ENCODE results near the gene ACTN4. TPM values are rescaled to one million over a fixed set of nuclear protein-coding genes. Genes with fewer than 3 reads are reported as not detected.

The ACTN4 gene
- total RNA-seq, 1 experiment from 2014 or later, result 1,462 TPM

GRCh38 chr19:38741670-38742069 is 94.2 kb downstream of the ACTN4 start:
- no peaks in the 10 kb centered on the region for H3K27me3 Mint-ChIP-seq (ENCODE audit: unreplicated experiment)

GRCh38 chr19:38742296-38742695 is 94.8 kb downstream of the ACTN4 start:
- Mint-ChIP-seq H3K4me1 (ENCODE audit: low read depth, unreplicated experiment) (peaks cover 15% of the 10 kb centered on the region), H3K27me3 (ENCODE audit: unreplicated experiment) (no peaks in the 10 kb centered on the region), H3K4me3 (ENCODE audit: low read depth, unreplicated experiment) (no peak overlapping the region), H3K9me3 (ENCODE audit: low read depth, unreplicated experiment) (no peaks in the 10 kb centered on the region), H3K36me3 (ENCODE audit: insufficient read depth, unreplicated experiment) (peaks cover 47% of the 10 kb centered on the region), H3K27ac (ENCODE audit: unreplicated experiment) (no peak overlapping the region)
- intact Hi-C loops (cut with micrococcal nuclease; ENCODE audit: unreplicated experiment), result no loop called here
- DNase-seq, result no peak
- no TSS peak for BruUV-seq (replicated peaks)
- no peak for TF ChIP-seq CTCF (IDR thresholded peaks at IDR 0.05; ENCODE audit: unreplicated experiment)
- CTCF ChIA-PET, result interaction anchor here (0.6 kb wide), 2 partner anchors 104 to 758 kb away, joined by 3 read pairs; no protein-coding TSS in a partner anchor

More at GRCh38 chr19:38741670-38742069, 94.2 kb downstream of the ACTN4 start:
- DNase-seq, result no peak
- Mint-ChIP-seq H3K4me3 (ENCODE audit: low read depth, unreplicated experiment) (no peak overlapping the region), H3K9me3 (ENCODE audit: low read depth, unreplicated experiment) (no peaks in the 10 kb centered on the region), H3K36me3 (ENCODE audit: insufficient read depth, unreplicated experiment) (peaks cover 51% of the 10 kb centered on the region), H3K27ac (ENCODE audit: unreplicated experiment) (peak overlapping the region; percentile 11), H3K4me1 (ENCODE audit: low read depth, unreplicated experiment) (peaks cover 15% of the 10 kb centered on the region)
- no TSS peak for BruUV-seq (replicated peaks)
- CTCF ChIA-PET, result interaction anchor here (0.6 kb wide), 1 partner anchor 758 kb away, joined by 3 read pairs; no protein-coding TSS in a partner anchor
- no peak for TF ChIP-seq CTCF (IDR thresholded peaks at IDR 0.05; ENCODE audit: unreplicated experiment)
- intact Hi-C loops (cut with micrococcal nuclease; ENCODE audit: unreplicated experiment), result no loop called here

GRCh38 chr19:38742906-38743305 is 95.5 kb downstream of the ACTN4 start:
- Mint-ChIP-seq H3K27me3 (ENCODE audit: unreplicated experiment) (no peaks in the 10 kb centered on the region), H3K36me3 (ENCODE audit: insufficient read depth, unreplicated experiment) (peaks cover 41% of the 10 kb centered on the region), H3K4me1 (ENCODE audit: low read depth, unreplicated experiment) (peaks cover 9% of the 10 kb centered on the region), H3K9me3 (ENCODE audit: low read depth, unreplicated experiment) (no peaks in the 10 kb centered on the region), H3K4me3 (ENCODE audit: low read depth, unreplicated experiment) (no peak overlapping the region), H3K27ac (ENCODE audit: unreplicated experiment) (no peak overlapping the region)
- DNase-seq, result no peak
- CTCF ChIA-PET, result no interaction called here
- intact Hi-C loops (cut with micrococcal nuclease; ENCODE audit: unreplicated experiment), result no loop called here
- BruUV-seq (replicated peaks), result no TSS peak
- TF ChIP-seq CTCF (IDR thresholded peaks at IDR 0.05; ENCODE audit: unreplicated experiment), result no peak

GRCh38 chr19:38743394-38744297 is 96.2 kb downstream of the ACTN4 start:
- DNase-seq, result no peak
- H3K9me3 Mint-ChIP-seq (ENCODE audit: low read depth, unreplicated experiment), result no peaks in the 10 kb centered on the region
- H3K27me3 Mint-ChIP-seq (ENCODE audit: unreplicated experiment), result no peaks in the 10 kb centered on the region
- BruUV-seq (replicated peaks), result no TSS peak
- peaks cover 7% of the 10 kb centered on the region for H3K4me1 Mint-ChIP-seq (ENCODE audit: low read depth, unreplicated experiment)
- no peak for TF ChIP-seq CTCF (IDR thresholded peaks at IDR 0.05; ENCODE audit: unreplicated experiment)
- CTCF ChIA-PET, result no interaction called here
- intact Hi-C loops (cut with micrococcal nuclease; ENCODE audit: unreplicated experiment), result no loop called here
- no peak overlapping the region for H3K27ac Mint-ChIP-seq (ENCODE audit: unreplicated experiment)
- H3K4me3 Mint-ChIP-seq (ENCODE audit: low read depth, unreplicated experiment), result no peak overlapping the region
- H3K36me3 Mint-ChIP-seq (ENCODE audit: insufficient read depth, unreplicated experiment), result peaks cover 33% of the 10 kb centered on the region

Data from Calu3 (cell line).